Astrocyte of the spinal cord (primary cell): Measurements from ENCODE around the gene BBX.

Experiments used
- DNase-seq: peaks from one replicate; pipeline ENCODE4 v3.0.0; 2011; ENCODE audit warnings: low read depth, low spot score
- H3K4me3 ChIP-seq: 2 replicates; pipeline ENCODE4 v1.5.1; 2011; ENCODE audit warnings: low read depth, mild to moderate bottlenecking, low read length, moderate library complexity
- CTCF ChIP-seq: IDR thresholded peaks from 2 replicates; pipeline ENCODE4 v1.5.1; 2012; ENCODE audit warnings: low read depth, mild to moderate bottlenecking, low read length, inconsistent platforms
- in situ Hi-C: cut with HindIII; loops from 2 replicates; pipeline ENCODE4 v1.10.0; 2017; ENCODE audit warnings: low sequenced_read_pairs

The BBX gene

GRCh38 chr3:107769882-107770281 lies 247.1 kb downstream of the BBX start:
- in situ Hi-C loops = no loop called here
- DNase-seq = no peak
- no peak for TF ChIP-seq CTCF
- H3K4me3 ChIP-seq = no peak overlapping the region

GRCh38 chr3:107772016-107772415 lies 249.3 kb downstream of the BBX start:
- TF ChIP-seq CTCF = no peak
- in situ Hi-C loops = no loop called here
- H3K4me3 ChIP-seq = no peak overlapping the region
- DNase-seq = peak; percentile 19

- in situ Hi-C loops = no loop called here
- H3K4me3 ChIP-seq = no peak overlapping the region
- TF ChIP-seq CTCF = no peak
- DNase-seq = no peak
Observed at GRCh38 chr3:107775974-107776373, 253.2 kb downstream of the BBX start.

GRCh38 chr3:107781253-107781652 lies 258.5 kb downstream of the BBX start:
- in situ Hi-C loops = no loop called here
- TF ChIP-seq CTCF = no peak
- no peak for DNase-seq
- H3K4me3 ChIP-seq = no peak overlapping the region

- no peak overlapping the region for H3K4me3 ChIP-seq
- no peak for DNase-seq
- in situ Hi-C loops = no loop called here
- no peak for TF ChIP-seq CTCF
Observed at GRCh38 chr3:107782054-107782453, 259.3 kb downstream of the BBX start.

GRCh38 chr3:107790612-107791011 lies 267.9 kb downstream of the BBX start:
- DNase-seq = no peak
- H3K4me3 ChIP-seq = no peak overlapping the region
- in situ Hi-C loops = no loop called here
- no peak for TF ChIP-seq CTCF

- no peak for TF ChIP-seq CTCF
- no peak for DNase-seq
- H3K4me3 ChIP-seq = no peak overlapping the region
- in situ Hi-C loops = no loop called here
Observed at GRCh38 chr3:107791027-107791426, 268.3 kb downstream of the BBX start.
